PFSK-1 (cell line): Measurements from ENCODE around the gene ZNF154.

Experiments
- FOXP2 ChIP-seq: optimal IDR thresholded peaks from 2 replicates; pipeline ENCODE3; 2011; ENCODE audit warnings: borderline replicate concordance, control low read depth, inconsistent platforms; ENCODE audit not compliant: insufficient read depth; ENCODE audit errors: extremely low read length, extremely low read depth
- POLR2AphosphoS5 ChIP-seq: IDR thresholded peaks from 2 replicates; pipeline ENCODE4 v1.6.1; 2012; ENCODE audit warnings: low read depth, mild to moderate bottlenecking, control low read depth, low read length, moderate library complexity
- REST ChIP-seq, 2 experiments: IDR thresholded peaks; 2 replicates each; pipeline versions ENCODE4 v1.6.1 to v1.8.0; 2011 to 2012; ENCODE audit warnings: low read depth in 2 of 2, low read length in 2 of 2, control low read depth in 1 of 2, inconsistent platforms in 1 of 2, mild to moderate bottlenecking in 1 of 2, moderate library complexity in 1 of 2; ENCODE audit not compliant: insufficient read depth in 1 of 2
- SIN3A ChIP-seq: IDR thresholded peaks from 2 replicates; pipeline ENCODE4 v1.6.1; 2012; ENCODE audit warnings: mild to moderate bottlenecking, low read length, moderate library complexity, borderline replicate concordance; ENCODE audit not compliant: insufficient read depth
- TAF1 ChIP-seq: IDR thresholded peaks from 2 replicates; pipeline ENCODE4 v1.6.1; 2012; ENCODE audit warnings: low read length, control low read depth, borderline replicate concordance; ENCODE audit not compliant: insufficient read depth

ZNF154 gene

GRCh38 chr19:57675881-57676280 is 33.1 kb downstream of the ZNF154 start:
- TF ChIP-seq TAF1, result no peak
- TF ChIP-seq FOXP2, result no peak
- TF ChIP-seq REST (IDR thresholded peaks at IDR 0.05; ENCODE audit: insufficient read depth in 1 of 2, low read depth in 2 of 2, low read length in 2 of 2), result no peak
- no peak for TF ChIP-seq SIN3A
- no peak for TF ChIP-seq POLR2AphosphoS5

DNA sequence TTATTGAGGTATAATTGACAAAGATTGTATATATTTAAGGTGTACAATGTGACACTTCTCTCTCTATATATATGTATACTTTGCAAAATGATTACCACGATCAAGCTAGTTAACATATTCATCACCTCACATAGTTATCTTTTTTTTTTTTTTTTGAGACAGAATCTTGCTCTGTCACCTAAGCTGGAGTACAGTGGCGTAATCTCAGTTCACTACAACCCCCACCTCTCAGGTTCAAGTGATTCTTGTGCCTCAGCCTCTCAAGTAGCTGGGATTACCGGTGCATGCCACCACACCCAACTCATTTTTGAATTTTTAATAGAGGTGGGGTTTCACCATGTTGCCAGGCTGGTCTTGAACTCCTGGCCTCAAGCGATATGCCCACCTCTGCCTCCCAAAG is 36.5 kb downstream of the ZNF154 start:
- TF ChIP-seq SIN3A (no peak), TAF1 (no peak), REST (IDR thresholded peaks at IDR 0.05; ENCODE audit: insufficient read depth in 1 of 2, low read depth in 2 of 2, low read length in 2 of 2) (no peak), FOXP2 (no peak), POLR2AphosphoS5 (no peak)

DNA sequence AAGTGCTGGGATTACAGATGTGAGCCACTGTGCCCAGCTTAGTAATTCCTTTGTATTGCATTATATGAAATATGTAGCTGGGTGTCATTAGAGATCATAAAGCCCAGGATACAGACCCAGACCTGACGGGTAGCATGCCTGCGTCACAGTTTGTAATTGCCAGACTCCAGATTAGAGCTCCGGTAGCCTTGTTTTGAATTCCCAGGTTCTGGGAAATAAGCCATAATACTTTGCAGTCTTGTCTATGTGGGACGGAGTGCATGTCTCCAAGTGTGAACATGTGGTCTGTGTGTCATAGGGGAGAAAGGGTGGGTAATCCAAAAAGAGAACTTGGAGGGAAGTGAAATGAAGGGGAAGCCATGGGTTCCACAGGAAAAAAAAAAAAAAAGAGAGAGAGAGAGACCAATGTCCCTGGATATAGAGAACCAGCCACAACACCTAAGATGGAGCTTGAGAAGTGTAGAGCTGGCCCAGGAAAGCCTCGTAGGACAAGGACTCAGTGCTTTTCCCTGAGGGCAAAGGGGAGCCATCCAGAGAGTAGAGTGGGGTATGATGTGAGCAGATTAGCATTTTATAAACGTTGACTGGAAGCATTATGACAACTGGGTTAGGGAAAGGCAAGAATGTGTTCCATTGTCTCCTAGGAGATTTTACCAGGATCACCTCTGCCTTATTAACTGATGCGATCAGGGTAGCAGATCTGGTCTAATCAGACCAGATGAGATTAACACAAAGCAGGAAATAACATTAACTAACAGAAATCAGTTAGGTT is 37.7 kb downstream of the ZNF154 start:
- TF ChIP-seq FOXP2 (no peak), TAF1 (no peak)

- TF ChIP-seq SIN3A, result no peak
- no peak for TF ChIP-seq FOXP2
- no peak for TF ChIP-seq REST (IDR thresholded peaks at IDR 0.05; ENCODE audit: insufficient read depth in 1 of 2, low read depth in 2 of 2, low read length in 2 of 2)
- TF ChIP-seq POLR2AphosphoS5, result no peak
- no peak for TF ChIP-seq TAF1
Measured at GRCh38 chr19:57668635-57669034, 40.4 kb downstream of the ZNF154 start, which contains the start of gene ZSCAN4. ZSCAN4 (plus strand) TSS chr19:57668935; CDS start chr19:57676146, 7,211 bp downstream.

DNA sequence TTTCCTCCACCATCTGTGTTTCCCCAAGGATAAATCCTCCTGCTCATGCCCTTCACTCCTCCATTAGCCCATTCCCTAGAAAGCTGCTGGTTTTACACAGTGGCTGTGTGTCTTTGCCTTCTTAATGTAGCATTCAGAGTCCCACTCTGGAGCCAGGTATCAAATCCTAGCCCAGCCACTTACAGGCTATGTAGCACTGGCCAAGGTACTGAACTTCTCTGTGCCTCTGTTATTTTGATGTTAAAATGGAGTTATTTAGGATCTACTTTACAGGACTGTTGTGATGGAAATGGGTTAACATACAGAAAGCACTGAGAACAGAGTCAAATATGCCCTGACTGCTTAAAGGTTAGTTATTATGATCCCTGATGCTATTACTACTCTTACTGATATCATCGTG is 41.8 kb downstream of the ZNF154 start:
- TF ChIP-seq SIN3A (no peak), REST (IDR thresholded peaks at IDR 0.05; ENCODE audit: insufficient read depth in 1 of 2, low read depth in 2 of 2, low read length in 2 of 2) (peak; percentile 35 to 89; a peak in 3 of 4 replicates), POLR2AphosphoS5 (no peak)
